HepG2 (cell line): Measurements from ENCODE around the gene HNRNPA2B1.

Source experiments
- AGO2 ChIP-seq: fragments of 200-400 bp; formaldehyde crosslinking; optimal IDR thresholded peaks from 2 replicates; pipeline ENCODE3; 2017; ENCODE audit warnings: mild to moderate bottlenecking, low read depth, low read length, moderate library complexity
- ATF4 ChIP-seq, 2 experiments: fragments of 450-650 bp in 1 of 2; sonication (generic) in 1 of 2; formaldehyde crosslinking; IDR thresholded peaks; 2 replicates each; pipeline versions ENCODE4 v1.5.0 to v1.8.0; 2020 to 2022; ENCODE audit warnings: mild to moderate bottlenecking in 1 of 2, missing genetic modification reagents in 1 of 2
- CTCF ChIP-seq: sonication (generic); formaldehyde crosslinking; IDR thresholded peaks from 2 replicates; pipeline ENCODE4 v1.5.0; 2020; ENCODE audit warnings: mild to moderate bottlenecking, missing genetic modification reagents, moderate library complexity
- NR2F6 ChIP-seq, 2 experiments: IDR thresholded peaks; 2 replicates each; pipeline ENCODE4 v1.6.1; 2016; ENCODE audit warnings: antibody characterized with exemption in 1 of 2, mild to moderate bottlenecking in 1 of 2
- PHB2 ChIP-seq: fragments of 450-650 bp; IDR thresholded peaks from 2 replicates; pipeline ENCODE4 v1.6.1; 2018; ENCODE audit not compliant: partially characterized antibody
- RAD21 ChIP-seq: fragments of 450-650 bp; formaldehyde crosslinking; IDR thresholded peaks from 2 replicates; pipeline ENCODE4 v1.5.0; 2020; ENCODE audit warnings: mild to moderate bottlenecking
- ZBTB34 ChIP-seq: sonication (generic); formaldehyde crosslinking; IDR thresholded peaks from 2 replicates; pipeline ENCODE4 v1.8.0; 2022; ENCODE audit warnings: mild to moderate bottlenecking, missing genetic modification reagents
- ZNF10 ChIP-seq: sonication (generic); formaldehyde crosslinking; IDR thresholded peaks from 2 replicates; pipeline ENCODE4 v1.4.0; 2020; ENCODE audit warnings: mild to moderate bottlenecking, low read depth, missing genetic modification reagents, borderline replicate concordance
- ZNF367 ChIP-seq: sonication (generic); formaldehyde crosslinking; IDR thresholded peaks from 2 replicates; pipeline ENCODE4 v1.4.0; 2020; ENCODE audit warnings: missing genetic modification reagents, borderline replicate concordance
- ZNF644 ChIP-seq: IDR thresholded peaks from 2 replicates; pipeline ENCODE4 v1.6.1; 2016; ENCODE audit warnings: low read depth
- ZNF724P ChIP-seq: sonication (generic); formaldehyde crosslinking; IDR thresholded peaks from 2 replicates; pipeline ENCODE4 v1.8.0; 2022; ENCODE audit warnings: missing genetic modification reagents, borderline replicate concordance

- no peak for TF ChIP-seq CTCF (CRISPR knock-in tag)
- TF ChIP-seq ZNF644 (CRISPR knock-in tag): no peak
- TF ChIP-seq ZBTB34 (CRISPR knock-in tag): no peak
- TF ChIP-seq ATF4 (CRISPR knock-in tag; IDR thresholded peaks at IDR 0.05): no peak
- no peak for TF ChIP-seq RAD21 (CRISPR knock-in tag)
- no peak for TF ChIP-seq AGO2
- TF ChIP-seq PHB2: no peak
- TF ChIP-seq ZNF10: no peak
- TF ChIP-seq NR2F6 (IDR thresholded peaks at IDR 0.05): no peak
- no peak for TF ChIP-seq NR2F6 (CRISPR knock-in tag; IDR thresholded peaks at IDR 0.05)
- no peak for TF ChIP-seq ZNF367
- TF ChIP-seq ZNF724P (CRISPR knock-in tag): no peak
Observed at GRCh38 chr7:26143298-26144048, 57.1 kb downstream of the HNRNPA2B1 start.
